Adipocyte (in vitro differentiated cells): ENCODE data around the gene DQX1.
A peak's percentile ranks its signal among the peaks of the same experiment; 100 is the strongest.

Experiments
- DNase-seq: peaks from one replicate; pipeline ENCODE4 v3.0.0-alpha.2; 2015; ENCODE audit warnings: low read depth
- H3K27me3 ChIP-seq: replicated peaks from 2 replicates; pipeline ENCODE4 v1.7.0; 2013; ENCODE audit warnings: mild to moderate bottlenecking, low read length, moderate library complexity; ENCODE audit not compliant: control insufficient read depth, insufficient read depth
- H3K36me3 ChIP-seq: 2 replicates; pipeline ENCODE4 v1.7.0; 2013; ENCODE audit warnings: low read length, mild to moderate bottlenecking, moderate library complexity; ENCODE audit not compliant: control insufficient read depth, insufficient read depth, severe bottlenecking
- H3K4me1 ChIP-seq: 2 replicates; pipeline ENCODE4 v1.7.0; 2013; ENCODE audit warnings: mild to moderate bottlenecking, low read length, moderate library complexity; ENCODE audit not compliant: control insufficient read depth, insufficient read depth
- H3K4me3 ChIP-seq: 2 replicates; pipeline ENCODE4 v1.7.0; 2013; ENCODE audit warnings: mild to moderate bottlenecking, low read length, moderate library complexity
- H3K9ac ChIP-seq: 2 replicates; pipeline ENCODE4 v1.7.0; 2013; ENCODE audit warnings: mild to moderate bottlenecking, low read length, moderate library complexity
- H3K9me3 ChIP-seq: 2 replicates; pipeline ENCODE4 v1.7.0; 2013; ENCODE audit warnings: mild to moderate bottlenecking, low read length, moderate library complexity; ENCODE audit not compliant: control insufficient read depth

Gene DQX1

DNA sequence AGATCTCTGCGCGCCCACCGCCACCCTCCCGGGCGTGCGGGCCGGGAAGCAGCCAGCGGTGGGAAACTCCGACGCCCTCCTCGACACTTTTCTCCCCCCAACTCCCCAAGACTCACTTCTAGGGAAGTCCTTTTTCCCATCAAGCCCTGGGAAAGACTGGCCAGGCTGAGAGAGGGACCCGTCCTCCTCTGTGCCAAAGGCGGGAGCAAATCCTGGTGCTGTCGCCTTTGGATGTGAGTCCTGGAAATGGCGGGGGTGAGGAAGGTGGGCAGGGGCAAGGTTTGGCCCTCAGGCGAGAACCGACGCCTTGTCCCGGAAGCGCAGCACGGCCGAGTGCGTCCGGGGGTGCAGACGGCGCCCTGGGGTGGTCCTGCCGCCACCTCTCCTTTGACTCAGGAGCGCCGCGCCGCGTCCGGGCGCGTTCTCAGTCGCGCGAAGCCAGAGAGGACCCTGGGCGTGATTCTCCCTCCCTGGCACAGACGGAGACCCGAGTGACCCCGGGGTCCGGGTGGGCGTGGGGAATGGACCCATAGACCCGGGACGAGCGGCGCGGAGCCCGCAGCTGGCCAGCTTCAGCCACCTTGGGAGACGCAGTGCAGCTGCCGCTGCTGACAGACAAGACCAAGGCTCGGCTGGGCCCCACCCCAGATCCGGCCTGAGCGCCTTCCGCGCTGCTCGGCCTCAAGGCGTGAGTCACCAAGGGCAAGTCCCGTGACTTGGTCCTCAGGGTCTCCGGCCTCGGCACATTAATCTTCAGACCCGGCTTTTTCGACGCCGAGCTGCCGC is 23.1 kb downstream of the DQX1 start:
- DNase-seq, result peak; percentile 91
- Histone ChIP-seq H3K36me3 (peaks cover 18% of the 10 kb centered on the region), H3K9ac (peak overlapping the region; percentile 94), H3K4me1 (peaks cover 53% of the 10 kb centered on the region), H3K4me3 (peak overlapping the region; percentile 96), H3K27me3 (no peaks in the 10 kb centered on the region), H3K9me3 (no peaks in the 10 kb centered on the region)

- no peaks in the 10 kb centered on the region for H3K9me3 ChIP-seq
- peak overlapping the region; percentile 96 for H3K4me3 ChIP-seq
- peaks cover 18% of the 10 kb centered on the region for H3K36me3 ChIP-seq
- no peaks in the 10 kb centered on the region for H3K27me3 ChIP-seq
- peaks cover 58% of the 10 kb centered on the region for H3K4me1 ChIP-seq
- peak overlapping the region; percentile 94 for H3K9ac ChIP-seq
- DNase-seq, result no peak
Measured at GRCh38 chr2:74502147-74502719, 23.8 kb downstream of the DQX1 start.

DNA sequence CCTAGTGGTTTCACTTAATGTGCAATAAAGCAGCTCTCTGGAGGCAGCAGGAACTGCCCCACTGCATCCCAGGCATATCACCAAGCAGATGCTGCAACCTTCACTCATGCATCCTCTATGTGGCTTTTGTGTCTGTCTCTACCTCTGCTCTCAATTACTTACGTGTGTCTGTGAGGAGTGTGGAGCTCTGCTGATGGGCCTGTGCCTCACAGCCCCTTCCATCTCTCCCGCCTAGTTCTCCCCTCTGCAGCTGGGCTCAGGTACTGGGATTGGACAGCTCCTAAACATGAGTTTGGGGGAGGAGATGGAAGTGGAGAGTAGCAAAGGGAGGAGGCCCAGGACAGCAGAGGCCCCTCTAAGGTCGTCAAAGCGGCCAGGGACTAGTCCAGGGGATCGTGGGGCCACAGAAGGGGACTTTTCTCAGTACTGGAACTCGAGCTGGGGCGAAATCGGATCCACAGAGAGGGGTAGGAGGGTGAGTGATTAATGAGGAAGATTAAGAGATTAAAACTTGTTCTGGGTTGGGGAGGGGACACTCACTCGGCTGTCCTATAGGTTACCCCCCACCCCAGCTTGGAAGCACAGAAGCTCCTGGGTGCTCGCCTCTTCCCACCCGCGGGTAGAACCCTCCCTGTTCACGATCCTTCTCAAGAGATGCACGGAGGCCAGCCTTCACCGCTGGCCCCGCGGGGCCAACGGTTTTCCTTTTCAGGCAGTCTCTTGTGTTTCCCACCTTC is 24.5 kb downstream of the DQX1 start:
- no peak for DNase-seq
- H3K4me3 ChIP-seq, result peak overlapping the region; percentile 96
- no peaks in the 10 kb centered on the region for H3K9me3 ChIP-seq
- peak overlapping the region; percentile 94 for H3K9ac ChIP-seq
- no peaks in the 10 kb centered on the region for H3K27me3 ChIP-seq
- H3K4me1 ChIP-seq, result peaks cover 53% of the 10 kb centered on the region
- peaks cover 18% of the 10 kb centered on the region for H3K36me3 ChIP-seq

- Histone ChIP-seq H3K36me3 (peaks cover 12% of the 10 kb centered on the region), H3K9me3 (no peaks in the 10 kb centered on the region), H3K4me3 (no peak overlapping the region), H3K9ac (no peak overlapping the region), H3K4me1 (peaks cover 44% of the 10 kb centered on the region), H3K27me3 (no peaks in the 10 kb centered on the region)
- DNase-seq, result no peak
Measured at GRCh38 chr2:74500578-74500946, 25.5 kb downstream of the DQX1 start.

- no peak for DNase-seq
- Histone ChIP-seq H3K4me3 (peak overlapping the region; percentile 71), H3K36me3 (peaks cover 7% of the 10 kb centered on the region)
Measured at GRCh38 chr2:74499940-74500577, 26.0 kb downstream of the DQX1 start.

GRCh38 chr2:74499267-74499939 is 26.6 kb downstream of the DQX1 start, which contains the start of gene LBX2:
TSS of gene LBX2 (minus strand) at chr2:74499603. CDS start at chr2:74499537, 66 bp downstream.
- Histone ChIP-seq H3K4me1 (peaks cover 32% of the 10 kb centered on the region), H3K36me3 (peaks cover under 1% of the 10 kb centered on the region), H3K9ac (peak within 1 kb of the TSS; percentile 58), H3K9me3 (no peaks in the 10 kb centered on the region), H3K4me3 (peak within 1 kb of the TSS; percentile 71), H3K27me3 (no peaks in the 10 kb centered on the region)
- DNase-seq, result peak; percentile 58

More at GRCh38 chr2:74499940-74500577, 26.0 kb downstream of the DQX1 start:
- Histone ChIP-seq H3K9me3 (no peaks in the 10 kb centered on the region), H3K9ac (peak overlapping the region; percentile 58), H3K27me3 (no peaks in the 10 kb centered on the region), H3K4me1 (peaks cover 39% of the 10 kb centered on the region)

DNA sequence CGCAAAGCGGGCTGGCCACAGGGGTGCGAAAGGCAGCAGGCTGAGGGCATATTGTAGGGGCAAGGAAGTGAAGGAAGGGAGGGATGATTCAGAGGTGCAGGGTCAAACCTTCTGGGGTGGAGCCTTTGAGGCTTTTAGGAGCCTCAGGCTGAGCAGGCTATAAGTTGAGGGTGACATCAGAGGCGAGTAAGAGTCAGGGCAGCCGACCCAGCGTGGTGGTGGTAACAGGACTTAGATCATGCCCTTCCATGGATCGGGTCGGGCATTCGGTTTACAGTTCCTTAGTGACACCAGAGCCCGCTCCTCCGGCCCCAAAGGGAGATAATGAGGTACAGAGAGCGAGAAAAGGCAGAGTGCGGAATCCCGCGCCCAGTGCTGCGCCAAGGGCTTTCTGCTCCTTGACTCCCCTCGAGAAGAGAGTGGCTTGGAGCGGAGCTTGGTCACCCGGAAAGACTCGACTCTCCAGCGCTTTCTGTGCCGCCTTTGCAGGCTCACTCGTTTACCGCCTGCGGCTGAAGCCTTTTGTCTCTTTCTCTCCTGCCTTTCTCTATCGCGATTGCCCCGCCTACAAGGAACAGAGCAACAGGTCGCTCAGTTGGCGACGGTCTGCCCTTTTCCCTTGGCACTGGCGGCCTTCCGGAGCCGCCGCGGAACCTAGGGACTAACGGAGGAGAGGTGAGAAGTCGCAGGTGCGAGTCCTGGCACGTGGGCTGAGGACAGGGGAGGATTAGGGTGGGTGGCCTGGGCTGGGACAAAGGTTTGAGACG is 27.3 kb downstream of the DQX1 start:
- peak overlapping the region; percentile 58 for H3K9ac ChIP-seq
- H3K4me1 ChIP-seq, result peaks cover 26% of the 10 kb centered on the region
- H3K36me3 ChIP-seq, result peaks cover 8% of the 10 kb centered on the region
- H3K27me3 ChIP-seq, result no peaks in the 10 kb centered on the region
- peak; percentile 59 for DNase-seq
- H3K9me3 ChIP-seq, result no peaks in the 10 kb centered on the region
- peak overlapping the region; percentile 71 for H3K4me3 ChIP-seq

- Histone ChIP-seq H3K9ac (no peak overlapping the region), H3K4me3 (peak overlapping the region; percentile 71), H3K9me3 (no peaks in the 10 kb centered on the region), H3K4me1 (peaks cover 21% of the 10 kb centered on the region), H3K27me3 (no peaks in the 10 kb centered on the region), H3K36me3 (peaks cover 15% of the 10 kb centered on the region)
- DNase-seq, result no peak
Measured at GRCh38 chr2:74497777-74498499, 28.1 kb downstream of the DQX1 start.

DNA sequence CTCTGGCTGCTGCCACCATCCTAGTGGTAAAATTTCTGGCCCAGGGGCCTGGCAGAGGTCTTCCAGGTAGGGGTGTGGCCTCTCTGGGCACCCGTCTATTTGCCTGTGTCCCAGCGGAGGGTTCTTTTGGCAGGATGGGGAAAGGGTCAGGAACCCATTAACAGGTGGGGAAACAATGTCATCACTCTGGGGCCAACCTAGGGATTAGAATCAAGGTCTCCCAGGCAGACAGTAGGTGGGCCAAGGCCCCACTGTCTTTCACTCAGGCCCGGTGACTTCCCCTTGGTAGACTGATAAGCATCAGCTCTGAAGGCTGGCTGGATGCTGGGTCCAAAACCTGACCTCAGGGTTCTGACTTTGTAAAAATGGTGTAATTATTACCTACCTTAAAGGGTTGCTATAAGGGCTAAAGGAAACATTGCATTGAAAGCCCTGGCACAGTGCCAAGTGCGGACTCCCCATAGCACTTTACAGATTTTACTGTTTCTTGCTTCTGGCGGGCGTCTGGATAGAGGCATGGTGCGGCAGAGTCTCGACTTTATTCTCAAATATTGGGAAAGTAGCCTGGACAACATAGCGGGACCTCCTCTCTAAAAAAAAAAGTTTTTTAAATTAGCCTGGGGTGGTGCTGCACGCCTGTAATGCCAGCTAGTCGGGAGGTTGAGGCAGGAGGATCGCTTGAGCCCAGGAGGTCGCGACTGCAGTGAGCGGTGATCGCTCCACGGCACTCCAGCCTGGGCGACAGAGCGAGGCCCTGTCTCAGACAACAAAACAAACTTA is 28.8 kb downstream of the DQX1 start:
- H3K4me1 ChIP-seq, result peaks cover 18% of the 10 kb centered on the region
- no peaks in the 10 kb centered on the region for H3K27me3 ChIP-seq
- H3K4me3 ChIP-seq, result peak overlapping the region; percentile 71
- H3K9me3 ChIP-seq, result no peaks in the 10 kb centered on the region
- H3K9ac ChIP-seq, result no peak overlapping the region
- peaks cover 23% of the 10 kb centered on the region for H3K36me3 ChIP-seq
- no peak for DNase-seq
